Bronchial epithelial cell (primary cell): Measurements from ENCODE around the gene C15orf61. TPM values are rescaled to one million over a fixed set of nuclear protein-coding genes. Genes with fewer than 3 reads are reported as not detected.

Experiments used
- DNase-seq: peaks from one replicate; pipeline ENCODE4 v3.0.0-alpha.2; 2010; ENCODE audit warnings: low read depth
- FAIRE-seq: peaks from 2 replicates; lab custom pipeline; 2011; peaks lifted over from hg19 to GRCh38; lab: Jason Lieb, UNC
- H3K27me3 ChIP-seq: 2 replicates; pipeline ENCODE4 v1.5.1; 2011; ENCODE audit warnings: low read length; ENCODE audit not compliant: control insufficient read depth, insufficient read depth
- H3K36me3 ChIP-seq: 2 replicates; pipeline ENCODE4 v1.5.1; 2011; ENCODE audit warnings: low read length; ENCODE audit not compliant: control insufficient read depth, insufficient read depth
- H3K4me3 ChIP-seq: 2 replicates; pipeline ENCODE4 v1.5.1; 2011; ENCODE audit warnings: mild to moderate bottlenecking, low read depth, low read length, control low read depth
- CTCF ChIP-seq: IDR thresholded peaks from 2 replicates; pipeline ENCODE4 v1.5.1; 2011; ENCODE audit warnings: mild to moderate bottlenecking, moderate library complexity, low read length, control low read depth, inconsistent platforms; ENCODE audit not compliant: insufficient read depth, severe bottlenecking
- total RNA-seq: library from RNA; depleted of rRNA; stranded (reverse); fragments of >200 nt; gene quantifications from 2 replicates; pipeline ENCODE4 v1.2.1, GENCODE V29; 2014

Gene C15orf61
- total RNA-seq, 1 donor from 2014 or later: 2.1 TPM

GRCh38 chr15:67579164-67579563 is 58.2 kb downstream of the C15orf61 start:
- FAIRE-seq: no peak
- Histone ChIP-seq H3K4me3 (no peak overlapping the region), H3K36me3 (no peaks in the 10 kb centered on the region), H3K27me3 (no peaks in the 10 kb centered on the region)
- no peak for TF ChIP-seq CTCF
- DNase-seq: no peak

Other genes starting within 250 kb of the C15orf61 start
- gene MAP2K5, start 21.6 kb downstream of the C15orf61 start, total RNA-seq: 2.4 and 2.9 TPM in 2 replicates